Activated T-helper 9 cell treated with anti-CD3 and anti-CD28 coated beads, Interleukin-2, amount 50 U/mL, for 16 hours (primary cell): ENCODE measurements around the gene PLD3.
A peak's percentile ranks its signal among the peaks of the same experiment; 100 is the strongest.
"Not testable (repeated sequence)": the region's sequence is repeated elsewhere in the genome, so short reads cannot be mapped to it uniquely, and the experiment has no call there.

Source experiments
- DNase-seq: peaks from one replicate; pipeline ENCODE4 v3.0.0-alpha.2; 2020; ENCODE audit warnings: low read depth

The PLD3 gene

GRCh38 chr19:40389404-40390083 lies 41.0 kb downstream of the PLD3 start:
- no peak for DNase-seq

- DNase-seq: no peak
These were observed 41.7 kb downstream of the PLD3 start, which contains the start of gene HIPK4 for GRCh38 chr19:40390084-40390742. Gene HIPK4, minus strand, starts transcription at chr19:40390181. Its CDS starts 279 bp downstream, at chr19:40389902.

DNA sequence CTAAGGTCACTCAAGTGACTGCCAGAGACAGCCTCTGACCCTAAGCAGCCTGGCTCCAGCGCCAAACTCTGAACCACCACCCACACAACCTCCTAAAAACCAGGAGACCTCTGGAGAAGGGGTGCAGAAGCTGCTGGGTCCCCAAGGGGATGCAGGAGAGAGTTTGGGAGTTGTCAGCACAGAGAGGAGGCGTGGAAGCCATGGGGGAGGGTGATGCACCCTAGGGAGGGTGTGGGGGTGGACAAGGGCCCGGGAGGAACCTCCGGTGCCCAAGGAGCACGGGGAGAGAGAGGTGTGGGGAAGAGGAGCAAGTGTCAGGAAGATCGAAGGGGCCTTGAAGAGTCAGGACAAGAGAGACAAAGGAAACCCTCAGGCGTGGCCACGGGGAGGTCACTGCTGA lies 43.6 kb downstream of the PLD3 start:
- DNase-seq: no peak

DNA sequence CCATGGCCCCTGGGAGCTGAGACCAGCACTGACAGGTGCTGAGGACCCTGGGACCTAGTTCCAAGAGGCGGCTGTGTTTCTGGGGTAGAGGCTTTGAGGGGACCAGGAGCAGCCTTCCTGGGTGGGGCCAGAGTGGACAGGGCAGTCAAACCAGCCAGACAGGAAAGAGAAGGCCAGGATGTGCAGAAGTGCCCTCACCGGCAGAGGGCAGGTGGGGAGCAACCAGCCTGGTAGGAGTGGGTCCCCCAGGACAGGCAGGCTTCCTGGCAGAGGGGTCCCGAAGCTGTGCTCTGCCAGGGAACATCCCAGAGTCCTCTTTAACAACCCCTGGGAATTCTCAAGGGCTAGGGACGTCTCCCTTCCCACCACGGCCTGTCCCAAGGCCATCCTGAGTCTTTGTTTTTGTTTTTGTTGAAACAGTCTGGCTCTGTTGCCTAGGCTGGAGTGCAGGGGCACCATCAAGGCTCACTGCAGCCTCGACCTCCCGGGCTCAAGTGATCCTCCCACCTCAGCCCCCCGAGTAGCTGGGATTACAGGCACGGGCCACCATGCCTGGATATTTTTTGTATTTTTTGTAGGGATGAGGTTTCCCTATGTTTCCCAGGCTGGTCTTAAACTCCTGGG lies 44.5 kb downstream of the PLD3 start:
- DNase-seq: no peak

DNA sequence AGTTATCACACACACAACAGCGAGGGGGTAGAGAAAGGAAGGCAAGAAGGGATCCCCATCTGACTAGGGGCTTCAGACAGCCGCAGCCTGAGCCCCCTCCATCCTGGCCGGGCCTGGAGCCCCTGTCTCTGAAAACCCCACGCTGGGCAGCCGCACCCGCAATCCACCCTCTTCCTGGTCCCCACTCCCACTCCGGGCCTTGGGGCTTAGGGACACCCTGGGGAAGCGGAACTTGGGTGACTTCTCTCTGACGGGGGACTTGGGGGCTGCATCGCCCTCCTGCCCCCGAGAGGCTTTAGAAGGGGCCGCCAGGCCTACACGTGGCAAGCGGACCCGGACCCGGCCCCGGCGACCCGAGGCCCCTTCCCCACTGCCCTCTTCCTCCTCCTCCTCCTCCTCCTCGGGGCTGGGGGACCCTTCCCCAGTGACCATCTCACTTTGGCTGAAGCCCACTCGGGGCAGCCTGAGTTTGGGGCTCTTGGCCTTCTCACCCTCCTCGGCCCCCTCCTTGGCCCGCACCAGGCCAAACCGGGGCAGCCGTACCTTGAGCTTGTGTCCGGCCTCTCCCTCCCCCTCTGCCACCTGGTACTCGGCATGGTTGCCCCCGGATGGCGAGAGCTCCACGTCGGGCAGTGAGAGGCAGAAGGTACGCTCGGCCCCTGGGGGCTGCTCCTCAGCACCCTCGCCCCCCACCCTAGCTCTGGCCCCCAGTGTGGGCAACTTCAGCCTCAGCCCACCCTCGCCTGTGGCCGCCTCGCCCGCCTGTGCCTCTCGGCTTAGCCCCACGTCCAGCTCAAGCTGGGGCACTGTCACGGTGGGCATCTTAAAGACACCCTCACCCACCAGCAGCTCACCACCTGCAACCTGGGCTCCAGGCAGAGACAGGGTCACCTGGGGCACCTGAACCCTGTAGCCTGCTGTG lies 45.7 kb downstream of the PLD3 start:
- DNase-seq: no peak

- no peak for DNase-seq
These were observed 46.3 kb downstream of the PLD3 start for GRCh38 chr19:40394816-40395210.

DNA sequence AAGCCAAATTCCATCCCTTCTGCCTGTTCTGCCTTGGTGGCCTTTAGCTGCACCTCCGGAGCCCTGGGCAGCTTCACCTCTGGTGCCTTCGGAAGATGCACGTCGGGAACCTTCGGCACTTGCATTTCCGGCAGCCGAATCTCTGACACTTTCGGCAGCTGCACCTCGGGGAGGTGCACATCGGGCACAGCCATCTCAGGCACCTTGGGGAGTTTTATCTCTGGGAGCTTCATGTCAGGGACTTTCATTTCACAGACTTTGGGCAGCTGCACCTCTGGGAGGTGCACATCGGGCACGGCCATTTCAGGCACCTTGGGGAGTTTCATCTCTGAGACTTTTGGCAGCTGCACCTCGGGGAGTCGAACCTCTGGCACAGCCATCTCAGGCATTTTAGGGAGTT lies 47.5 kb downstream of the PLD3 start:
- DNase-seq: no peak

- no peak for DNase-seq
These were observed 48.5 kb downstream of the PLD3 start for GRCh38 chr19:40396886-40397567.

DNA sequence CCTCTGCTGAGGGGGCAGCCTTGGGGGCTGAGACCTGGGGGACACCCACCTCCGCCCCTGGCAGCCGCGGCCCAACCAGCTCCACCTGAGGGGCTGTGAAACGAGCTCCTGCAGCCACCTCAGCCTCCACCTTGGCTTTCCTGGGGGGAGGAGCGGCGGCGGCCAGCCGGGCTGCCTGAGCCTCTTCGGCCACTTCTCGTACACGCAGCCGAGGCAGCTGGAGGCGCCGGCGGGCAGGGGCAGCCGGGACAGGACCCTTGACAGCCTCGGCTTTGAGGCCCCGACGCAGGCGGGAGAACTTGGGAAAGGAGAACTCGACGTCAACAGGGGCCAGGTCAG lies 49.0 kb downstream of the PLD3 start:
- DNase-seq: no peak

DNA sequence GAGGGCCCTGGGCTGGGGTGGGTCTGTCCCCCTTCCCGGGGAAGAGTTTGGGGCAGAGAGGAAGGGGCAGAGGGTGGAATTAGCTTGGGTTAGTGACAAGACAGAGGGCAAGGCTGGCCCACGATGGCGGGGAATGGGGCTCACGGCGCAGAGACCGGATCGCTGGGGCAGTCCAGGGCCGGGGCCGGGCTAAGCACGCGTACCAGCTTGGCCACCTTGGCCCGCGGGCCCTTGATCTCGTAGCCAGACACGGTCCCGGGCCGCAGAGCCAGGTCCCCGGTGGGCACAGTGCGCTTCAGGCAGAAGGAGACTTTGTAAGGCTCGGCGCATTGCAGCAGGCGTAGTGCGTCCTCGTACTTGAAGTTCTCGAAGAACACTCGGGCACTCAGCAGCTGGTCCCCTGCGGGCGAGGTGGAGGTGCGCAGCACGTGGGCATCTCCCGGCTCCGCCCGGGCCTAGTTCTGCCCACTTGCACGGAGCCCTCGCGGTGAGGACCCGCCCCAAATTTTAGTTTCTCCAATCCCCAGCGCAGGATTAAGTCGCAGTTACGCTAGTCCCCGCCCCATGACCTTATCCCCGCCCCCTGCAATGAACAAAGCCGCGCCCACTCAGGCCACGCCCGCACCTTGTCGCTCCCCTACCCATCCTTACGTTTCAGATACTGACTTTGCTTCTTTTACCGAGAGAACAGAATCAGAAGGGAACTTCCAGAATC lies 50.1 kb downstream of the PLD3 start:
- DNase-seq: peak; percentile 40

- DNase-seq: no peak
These were observed 52.1 kb downstream of the PLD3 start for GRCh38 chr19:40400559-40400958.

DNA sequence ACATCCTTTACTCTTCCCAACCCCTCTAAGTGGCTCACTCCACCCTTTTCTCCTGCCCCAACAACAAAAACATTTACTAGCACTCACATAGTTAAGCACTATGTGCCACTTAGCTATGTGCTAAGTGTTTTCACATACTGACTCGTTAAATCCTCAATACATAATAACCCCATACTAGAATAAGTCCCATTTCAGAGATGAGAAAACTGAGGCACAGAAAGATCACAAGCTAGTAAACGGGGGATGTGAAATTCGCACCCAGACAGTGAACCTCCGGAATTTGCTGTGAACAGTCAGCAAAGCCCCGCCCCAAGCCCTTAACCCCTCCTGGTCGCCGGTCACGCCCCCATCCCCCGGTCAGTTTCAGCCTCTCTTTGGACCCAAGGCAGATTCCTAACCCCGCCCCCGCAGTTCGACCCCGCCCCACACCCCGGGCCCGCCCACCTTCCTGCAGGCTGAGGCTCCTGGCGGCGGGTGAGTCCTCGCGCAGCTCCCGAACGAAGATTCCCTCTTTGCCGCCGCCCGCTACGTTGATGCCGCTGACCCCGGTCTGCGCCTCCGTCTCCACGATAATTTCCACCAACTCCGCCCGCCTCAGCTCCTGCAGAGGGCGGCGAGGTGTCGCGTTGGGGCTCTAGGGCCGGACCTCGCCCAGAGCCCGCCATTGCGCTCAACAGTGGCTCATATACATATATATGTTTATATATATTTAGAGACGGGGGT lies 54.9 kb downstream of the PLD3 start:
- DNase-seq: peak; percentile 65

DNA sequence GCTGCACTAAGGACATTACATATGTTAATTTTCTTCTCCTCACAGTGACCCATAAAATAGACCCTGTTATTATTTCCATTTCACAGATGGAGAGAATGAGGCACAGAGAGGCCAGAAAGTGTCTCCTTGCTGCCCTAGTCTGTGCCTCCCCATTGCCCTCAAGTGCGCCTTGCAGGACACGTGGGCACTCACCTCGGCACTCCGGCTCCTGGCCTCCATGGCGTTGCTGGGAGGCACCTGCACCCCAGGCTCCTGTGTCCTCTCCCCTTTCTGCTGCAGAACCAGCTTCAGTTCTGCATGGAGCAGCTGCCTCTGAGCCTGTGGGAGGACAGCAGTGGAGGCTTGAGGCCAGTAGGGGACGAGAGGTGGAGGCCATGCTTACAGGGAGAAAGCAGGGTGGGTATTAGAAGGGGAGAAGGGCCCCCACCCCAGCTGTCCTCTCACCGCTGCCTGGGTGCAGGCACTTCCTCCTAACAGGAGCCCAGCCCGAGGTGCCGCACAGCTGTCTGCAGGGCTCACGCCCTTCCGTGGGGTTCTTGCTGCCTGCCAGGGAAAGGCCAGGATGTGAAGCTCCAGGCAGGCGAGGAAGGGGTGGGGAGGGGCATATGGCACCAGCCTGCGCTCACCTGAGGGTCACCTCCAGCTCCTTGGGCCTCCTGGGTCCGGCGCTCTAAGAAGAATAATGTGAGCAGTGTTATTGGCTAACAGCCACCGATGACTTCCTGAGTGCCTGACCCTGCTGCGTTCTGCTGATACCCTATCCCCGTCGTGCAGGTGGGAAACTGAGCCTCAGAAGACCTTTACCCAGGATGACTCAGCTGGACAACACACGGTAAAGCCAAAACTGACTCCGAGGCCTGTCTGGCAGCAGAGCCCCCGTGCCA lies 59.5 kb downstream of the PLD3 start:
- no peak for DNase-seq

DNA sequence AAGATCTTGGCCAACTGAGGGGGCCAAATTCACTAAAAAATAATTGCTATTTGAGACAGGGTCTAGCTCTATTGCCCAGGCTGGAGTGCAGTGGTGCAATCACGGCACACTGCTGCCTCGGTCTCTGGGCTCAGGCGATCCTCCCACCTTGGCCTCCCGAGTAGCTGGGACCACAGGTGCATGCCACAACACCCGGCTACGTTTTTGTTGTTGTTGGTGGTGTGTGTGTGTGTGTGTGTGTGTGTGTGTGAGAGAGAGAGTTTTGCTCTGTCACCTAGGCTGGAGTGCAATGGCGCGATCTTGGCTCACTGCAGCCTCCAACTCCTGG lies 60.1 kb downstream of the PLD3 start:
- not testable (repeated sequence) for DNase-seq

- DNase-seq: no peak
These were observed 61.5 kb downstream of the PLD3 start for GRCh38 chr19:40410030-40410389.

GRCh38 chr19:40411125-40411842 lies 62.8 kb downstream of the PLD3 start:
- DNase-seq: no peak

- DNase-seq: no peak
These were observed 63.5 kb downstream of the PLD3 start for GRCh38 chr19:40411958-40412499.

- DNase-seq: no peak
These were observed 64.4 kb downstream of the PLD3 start for GRCh38 chr19:40412866-40413265.
